DND-41 (cell line): ENCODE results near the gene ARHGAP21.

Experiments
- ATAC-seq: fragments of 200-7000 bp; cut with Tn5 transposase; 3 replicates; pipeline ENCODE4 v1.9.1; 2021; ENCODE audit warnings: low read depth; ENCODE audit not compliant: insufficient read depth
- DNase-seq: peaks from one replicate; pipeline ENCODE4 v3.0.0-alpha.2; 2020
- H2AFZ ChIP-seq: 2 replicates; pipeline ENCODE4 v1.6.0; 2012; ENCODE audit warnings: low read depth, low read length
- H3K27ac ChIP-seq: 2 replicates; pipeline ENCODE4 v1.5.1; 2012; ENCODE audit warnings: low read length, inconsistent platforms
- H3K27me3 ChIP-seq: fragments of 200-600 bp; sonication (generic); 2 replicates; pipeline ENCODE4 v1.6.0; 2012; ENCODE audit warnings: low read length, mild to moderate bottlenecking, inconsistent platforms; ENCODE audit not compliant: insufficient read depth, poor library complexity
- H3K36me3 ChIP-seq: 2 replicates; pipeline ENCODE4 v1.5.1; 2012; ENCODE audit warnings: low read length, inconsistent platforms; ENCODE audit not compliant: insufficient read depth
- H3K4me1 ChIP-seq: 2 replicates; pipeline ENCODE4 v1.5.1; 2012; ENCODE audit warnings: mild to moderate bottlenecking, low read length; ENCODE audit not compliant: insufficient read depth
- H3K4me2 ChIP-seq: 2 replicates; pipeline ENCODE4 v1.6.0; 2012; ENCODE audit warnings: mild to moderate bottlenecking, moderate library complexity, low read length, inconsistent platforms; ENCODE audit not compliant: insufficient read depth
- H3K4me3 ChIP-seq, 2 experiments: fragments of 200-600 bp in 1 of 2; shearing (Covaris generic) in 1 of 2; 2 replicates each; pipeline ENCODE4 v1.5.1; 2012 to 2016; ENCODE audit warnings: inconsistent platforms in 2 of 2, low read length in 2 of 2, mild to moderate bottlenecking in 2 of 2, low read depth in 1 of 2, moderate library complexity in 1 of 2
- H3K79me2 ChIP-seq: 2 replicates; pipeline ENCODE4 v1.6.0; 2012; ENCODE audit warnings: low read length, inconsistent platforms; ENCODE audit not compliant: insufficient read depth
- H3K9ac ChIP-seq: 2 replicates; pipeline ENCODE4 v1.6.0; 2012; ENCODE audit warnings: low read depth, mild to moderate bottlenecking, inconsistent platforms, low read length, moderate library complexity
- H3K9me3 ChIP-seq: 2 replicates; pipeline ENCODE4 v1.5.1; 2012; ENCODE audit warnings: low read length, moderate library complexity, mild to moderate bottlenecking, inconsistent platforms; ENCODE audit not compliant: insufficient read depth, severe bottlenecking
- H4K20me1 ChIP-seq: 2 replicates; pipeline ENCODE4 v1.6.0; 2012; ENCODE audit warnings: low read length; ENCODE audit not compliant: insufficient read depth
- EZH2 ChIP-seq: IDR thresholded peaks from 3 replicates; pipeline ENCODE4 v1.6.1; 2012; ENCODE audit warnings: borderline replicate concordance, low read depth, mild to moderate bottlenecking, moderate library complexity, low read length, inconsistent platforms; ENCODE audit not compliant: severe bottlenecking
- TF ChIP-seq, protein P1 (sequence below): IDR thresholded peaks from 2 replicates; pipeline ENCODE4 v1.5.1; 2012; ENCODE audit warnings: borderline replicate concordance, low read length, moderate library complexity, mild to moderate bottlenecking; ENCODE audit not compliant: poor library complexity, severe bottlenecking; ENCODE audit errors: extremely low read depth

The ARHGAP21 gene

DNA sequence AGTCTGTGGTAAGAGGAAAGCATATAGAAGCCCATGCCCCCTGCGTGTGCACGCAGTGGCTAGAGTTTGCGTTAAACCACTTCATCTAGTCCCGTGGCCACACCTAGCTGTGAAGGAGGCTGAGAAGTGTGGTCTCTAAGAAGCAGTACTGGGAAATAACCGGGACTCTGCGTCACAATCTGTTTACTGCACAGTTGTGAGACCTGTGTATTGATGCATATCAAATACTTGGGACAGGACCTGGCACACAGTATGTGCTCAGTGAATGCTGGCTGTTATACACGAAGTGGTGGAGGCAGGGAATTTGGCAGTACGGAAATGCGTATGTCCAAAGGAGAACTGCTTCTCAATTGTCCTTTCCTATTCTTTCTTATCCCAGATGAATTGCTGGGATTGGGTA is 149.5 kb downstream of the ARHGAP21 start:
- no peaks in the 10 kb centered on the region for H3K79me2 ChIP-seq
- H2AFZ ChIP-seq: no peak overlapping the region
- H3K27ac ChIP-seq: no peak overlapping the region
- no peak overlapping the region for H3K9ac ChIP-seq
- no peak for TF ChIP-seq EZH2
- TF ChIP-seq, protein P1, sequence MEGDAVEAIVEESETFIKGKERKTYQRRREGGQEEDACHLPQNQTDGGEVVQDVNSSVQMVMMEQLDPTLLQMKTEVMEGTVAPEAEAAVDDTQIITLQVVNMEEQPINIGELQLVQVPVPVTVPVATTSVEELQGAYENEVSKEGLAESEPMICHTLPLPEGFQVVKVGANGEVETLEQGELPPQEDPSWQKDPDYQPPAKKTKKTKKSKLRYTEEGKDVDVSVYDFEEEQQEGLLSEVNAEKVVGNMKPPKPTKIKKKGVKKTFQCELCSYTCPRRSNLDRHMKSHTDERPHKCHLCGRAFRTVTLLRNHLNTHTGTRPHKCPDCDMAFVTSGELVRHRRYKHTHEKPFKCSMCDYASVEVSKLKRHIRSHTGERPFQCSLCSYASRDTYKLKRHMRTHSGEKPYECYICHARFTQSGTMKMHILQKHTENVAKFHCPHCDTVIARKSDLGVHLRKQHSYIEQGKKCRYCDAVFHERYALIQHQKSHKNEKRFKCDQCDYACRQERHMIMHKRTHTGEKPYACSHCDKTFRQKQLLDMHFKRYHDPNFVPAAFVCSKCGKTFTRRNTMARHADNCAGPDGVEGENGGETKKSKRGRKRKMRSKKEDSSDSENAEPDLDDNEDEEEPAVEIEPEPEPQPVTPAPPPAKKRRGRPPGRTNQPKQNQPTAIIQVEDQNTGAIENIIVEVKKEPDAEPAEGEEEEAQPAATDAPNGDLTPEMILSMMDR: no peak
- no peak for ATAC-seq
- no peaks in the 10 kb centered on the region for H3K36me3 ChIP-seq
- no peaks in the 10 kb centered on the region for H3K9me3 ChIP-seq
- H3K4me2 ChIP-seq: no peak overlapping the region
- peaks cover 18% of the 10 kb centered on the region for H3K4me1 ChIP-seq
- H3K27me3 ChIP-seq: no peaks in the 10 kb centered on the region
- DNase-seq: no peak
- no peak overlapping the region for H3K4me3 ChIP-seq
- 0 out of 2 replicates have a peak, but pooled peaks cover 3% of the 10 kb centered on the region for H4K20me1 ChIP-seq

DNA sequence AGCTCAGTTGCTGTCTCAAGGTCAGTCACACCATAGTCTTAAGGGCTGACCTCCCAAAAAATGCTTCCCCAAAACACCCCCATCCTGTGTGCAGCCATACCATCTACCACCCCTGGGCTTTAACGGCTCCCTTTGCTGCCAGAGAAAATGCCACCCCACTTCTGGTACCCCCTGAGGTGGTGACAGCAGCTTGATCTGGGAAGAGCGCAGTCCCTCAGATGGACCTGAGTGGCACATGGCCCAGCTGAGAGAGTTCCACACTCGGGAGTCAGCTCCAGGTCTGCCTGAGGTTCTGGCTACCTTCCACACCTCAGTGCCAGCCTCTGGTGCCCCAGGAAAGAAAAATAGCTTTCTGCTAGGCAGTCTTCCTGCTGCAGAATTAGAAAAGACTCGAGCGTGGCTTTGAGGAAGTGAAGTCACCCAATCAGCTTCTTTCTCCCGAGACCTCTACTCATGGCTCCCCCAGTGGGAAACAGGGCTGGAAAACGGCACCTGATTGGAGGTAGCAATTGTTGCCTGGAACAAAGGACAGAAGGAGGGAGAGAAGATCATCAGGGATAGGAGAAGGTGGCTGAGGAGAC is 151.7 kb downstream of the ARHGAP21 start:
- no peak for TF ChIP-seq EZH2
- TF ChIP-seq, protein P1: no peak
- Histone ChIP-seq H3K27ac (no peak overlapping the region), H3K4me3 (no peak overlapping the region), H3K36me3 (no peaks in the 10 kb centered on the region), H3K27me3 (no peaks in the 10 kb centered on the region), H3K9ac (no peak overlapping the region), H2AFZ (no peak overlapping the region), H4K20me1 (0 out of 2 replicates have a peak, but pooled peaks cover 3% of the 10 kb centered on the region), H3K9me3 (no peaks in the 10 kb centered on the region), H3K4me1 (peaks cover 18% of the 10 kb centered on the region), H3K4me2 (no peak overlapping the region), H3K79me2 (no peaks in the 10 kb centered on the region)
- no peak for DNase-seq
- ATAC-seq: no peak

DNA sequence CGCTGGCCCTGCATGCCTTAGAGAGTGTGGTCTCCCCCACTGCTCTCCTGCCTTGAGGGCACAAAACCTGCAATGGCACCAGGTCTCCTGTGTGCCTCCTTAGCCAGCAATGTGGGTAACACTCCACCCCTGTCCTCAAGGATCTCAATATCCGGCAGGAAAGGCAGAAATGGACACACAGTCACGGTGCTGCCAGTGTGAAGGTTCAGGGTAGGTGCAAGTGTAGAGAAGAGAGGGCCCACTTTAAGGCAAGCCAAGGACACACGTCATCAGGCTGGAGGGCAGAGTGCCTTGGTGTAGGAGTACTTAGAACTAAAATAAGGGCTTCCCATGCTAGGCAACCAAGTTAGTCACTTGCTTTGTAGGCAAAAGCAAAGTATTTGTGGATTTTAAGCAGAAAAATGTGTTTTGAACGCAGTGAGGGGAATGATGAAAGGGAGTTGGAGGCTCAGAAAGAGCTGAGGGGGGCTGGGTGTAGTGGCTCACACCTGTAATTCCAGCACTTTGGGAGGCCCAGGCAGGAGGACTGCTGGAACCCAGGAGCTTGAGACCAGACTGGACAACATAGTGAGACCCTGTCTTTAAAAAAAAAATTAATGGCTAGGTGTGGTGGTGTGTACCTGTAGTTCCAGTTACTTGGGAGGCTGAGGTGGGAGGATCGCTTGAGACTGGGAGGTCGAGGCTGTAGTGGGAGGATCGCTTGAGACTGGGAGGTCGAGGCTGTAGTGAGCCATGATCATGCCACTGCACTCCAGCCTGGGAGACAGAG is 152.8 kb downstream of the ARHGAP21 start:
- Histone ChIP-seq H3K4me2 (no peak overlapping the region), H4K20me1 (0 out of 2 replicates have a peak, but pooled peaks cover 3% of the 10 kb centered on the region), H3K36me3 (no peaks in the 10 kb centered on the region), H3K4me1 (peaks cover 16% of the 10 kb centered on the region), H3K27me3 (no peaks in the 10 kb centered on the region), H3K27ac (no peak overlapping the region), H2AFZ (no peak overlapping the region), H3K9ac (no peak overlapping the region), H3K79me2 (no peaks in the 10 kb centered on the region), H3K4me3 (no peak overlapping the region), H3K9me3 (no peaks in the 10 kb centered on the region)
- DNase-seq (no peak), ATAC-seq (no peak)
- TF ChIP-seq, protein P1: no peak
- no peak for TF ChIP-seq EZH2
